Neural cell (in vitro differentiated cells): ENCODE results near the gene GUCA2A.

ENCODE experiments used
- CTCF ChIP-seq: fragments of 450-650 bp; IDR thresholded peaks from 2 replicates; pipeline ENCODE4 v1.5.1; 2014; ENCODE audit warnings: antibody characterized with exemption, mild to moderate bottlenecking, moderate library complexity; ENCODE audit not compliant: poor library complexity, severe bottlenecking
- EP300 ChIP-seq: fragments of 450-650 bp; conservative IDR thresholded peaks from 2 replicates; pipeline ENCODE4 v1.6.1; 2014; ENCODE audit warnings: antibody characterized with exemption, mild to moderate bottlenecking, moderate library complexity; ENCODE audit not compliant: poor library complexity, severe bottlenecking
- RAD21 ChIP-seq: fragments of 450-650 bp; conservative IDR thresholded peaks from 2 replicates; pipeline ENCODE4 v1.6.1; 2014; ENCODE audit warnings: antibody characterized with exemption, mild to moderate bottlenecking, moderate library complexity
- TAF1 ChIP-seq: IDR thresholded peaks from 2 replicates; pipeline ENCODE4 v1.6.1; 2012; ENCODE audit warnings: low read depth

GRCh38 chr1:42158189-42158588 lies 6.4 kb downstream of the GUCA2A start:
- TF ChIP-seq CTCF = no peak
- TF ChIP-seq EP300 = no peak
- no peak for TF ChIP-seq RAD21
- TF ChIP-seq TAF1 = no peak
